ENCODE measurements around the gene PAM16. TPM values are rescaled to one million over a fixed set of nuclear protein-coding genes. Genes with fewer than 3 reads are reported as not detected.

PAM16 gene
- total RNA-seq, 1 donor from 2014 or later = 67.3 TPM

DNA sequence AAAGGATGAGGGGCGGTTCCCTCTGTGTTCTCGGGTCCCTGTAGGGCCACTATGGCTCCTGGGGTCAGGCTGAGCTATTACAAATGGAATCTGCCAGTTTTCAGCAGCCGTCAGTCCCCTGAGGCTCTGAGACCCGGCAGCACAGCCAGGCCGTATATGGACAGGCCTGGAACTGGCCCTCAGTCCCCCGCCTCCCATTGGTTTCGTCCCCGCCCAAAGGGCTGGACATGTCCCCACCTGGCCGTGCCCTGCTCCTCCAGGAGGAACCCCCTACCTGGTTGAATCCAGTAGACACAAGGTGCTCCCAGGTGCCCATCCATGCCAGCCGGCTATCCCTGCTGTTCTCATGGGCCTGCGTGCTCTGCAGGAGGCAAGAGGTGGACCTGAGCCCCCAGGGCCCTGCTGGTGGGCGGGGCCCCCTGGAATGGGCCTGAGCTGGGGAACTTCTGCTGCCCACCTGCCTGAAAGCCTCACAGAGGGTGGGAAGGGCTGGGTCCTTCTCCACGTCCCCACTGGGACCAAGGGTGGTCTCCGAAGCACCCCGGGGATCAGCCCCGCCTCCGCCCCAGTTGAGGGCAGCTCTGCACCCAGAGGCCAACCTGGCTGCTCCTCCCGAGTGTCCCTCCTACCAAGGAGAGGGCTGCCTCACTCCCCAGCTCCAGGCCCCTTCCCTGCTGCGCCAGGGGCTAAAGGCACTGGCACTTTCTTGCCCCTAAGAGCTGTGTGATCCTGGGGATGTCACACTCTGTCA lies 37.3 kb upstream of the PAM16 start:
- no peaks in the 10 kb centered on the region for H3K9me3 ChIP-seq (replicated peaks)
- peak; percentile 51 for DNase-seq
- intact Hi-C loops (cut with micrococcal nuclease) = no loop called here
- TF ChIP-seq, protein P1, sequence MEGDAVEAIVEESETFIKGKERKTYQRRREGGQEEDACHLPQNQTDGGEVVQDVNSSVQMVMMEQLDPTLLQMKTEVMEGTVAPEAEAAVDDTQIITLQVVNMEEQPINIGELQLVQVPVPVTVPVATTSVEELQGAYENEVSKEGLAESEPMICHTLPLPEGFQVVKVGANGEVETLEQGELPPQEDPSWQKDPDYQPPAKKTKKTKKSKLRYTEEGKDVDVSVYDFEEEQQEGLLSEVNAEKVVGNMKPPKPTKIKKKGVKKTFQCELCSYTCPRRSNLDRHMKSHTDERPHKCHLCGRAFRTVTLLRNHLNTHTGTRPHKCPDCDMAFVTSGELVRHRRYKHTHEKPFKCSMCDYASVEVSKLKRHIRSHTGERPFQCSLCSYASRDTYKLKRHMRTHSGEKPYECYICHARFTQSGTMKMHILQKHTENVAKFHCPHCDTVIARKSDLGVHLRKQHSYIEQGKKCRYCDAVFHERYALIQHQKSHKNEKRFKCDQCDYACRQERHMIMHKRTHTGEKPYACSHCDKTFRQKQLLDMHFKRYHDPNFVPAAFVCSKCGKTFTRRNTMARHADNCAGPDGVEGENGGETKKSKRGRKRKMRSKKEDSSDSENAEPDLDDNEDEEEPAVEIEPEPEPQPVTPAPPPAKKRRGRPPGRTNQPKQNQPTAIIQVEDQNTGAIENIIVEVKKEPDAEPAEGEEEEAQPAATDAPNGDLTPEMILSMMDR (IDR thresholded peaks at IDR 0.05; ENCODE audit: borderline replicate concordance) = no peak
- H3K27ac ChIP-seq (replicated peaks) = peak overlapping the region; percentile 84
- no peak overlapping the region for H3K4me3 ChIP-seq
- H3K27me3 ChIP-seq (ENCODE audit: low read depth) = no peaks in the 10 kb centered on the region
- peaks cover 6% of the 10 kb centered on the region for H3K36me3 ChIP-seq
- peaks cover 94% of the 10 kb centered on the region for H3K4me1 ChIP-seq

DNA sequence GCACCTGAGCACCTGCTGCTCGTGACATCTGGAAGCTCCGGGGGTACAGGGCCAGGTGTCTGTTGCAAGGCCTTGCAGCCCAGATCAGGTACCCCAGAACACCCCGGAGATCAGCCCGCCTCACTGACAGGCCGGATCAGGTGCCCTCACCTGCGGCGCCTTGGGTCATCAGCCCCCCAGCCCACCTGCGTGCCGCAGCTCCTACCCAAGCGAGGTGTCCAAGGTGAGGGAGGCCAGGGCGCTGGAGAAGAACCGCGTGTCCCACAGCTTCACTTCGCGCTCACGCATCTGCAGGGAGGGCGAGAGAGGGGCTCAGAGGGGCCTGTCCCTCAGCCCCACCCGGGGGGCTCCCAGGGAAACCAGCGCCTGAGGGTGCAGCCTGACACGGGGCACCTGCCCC lies 36.7 kb upstream of the PAM16 start:
- TF ChIP-seq, protein P1 (IDR thresholded peaks at IDR 0.05; ENCODE audit: borderline replicate concordance) = no peak
- H3K4me1 ChIP-seq = peaks cover 92% of the 10 kb centered on the region
- no peaks in the 10 kb centered on the region for H3K27me3 ChIP-seq (ENCODE audit: low read depth)
- H3K4me3 ChIP-seq = no peak overlapping the region
- intact Hi-C loops (cut with micrococcal nuclease) = no loop called here
- H3K9me3 ChIP-seq (replicated peaks) = no peaks in the 10 kb centered on the region
- DNase-seq = no peak
- peaks cover 9% of the 10 kb centered on the region for H3K36me3 ChIP-seq
- peak overlapping the region; percentile 84 for H3K27ac ChIP-seq (replicated peaks)

DNA sequence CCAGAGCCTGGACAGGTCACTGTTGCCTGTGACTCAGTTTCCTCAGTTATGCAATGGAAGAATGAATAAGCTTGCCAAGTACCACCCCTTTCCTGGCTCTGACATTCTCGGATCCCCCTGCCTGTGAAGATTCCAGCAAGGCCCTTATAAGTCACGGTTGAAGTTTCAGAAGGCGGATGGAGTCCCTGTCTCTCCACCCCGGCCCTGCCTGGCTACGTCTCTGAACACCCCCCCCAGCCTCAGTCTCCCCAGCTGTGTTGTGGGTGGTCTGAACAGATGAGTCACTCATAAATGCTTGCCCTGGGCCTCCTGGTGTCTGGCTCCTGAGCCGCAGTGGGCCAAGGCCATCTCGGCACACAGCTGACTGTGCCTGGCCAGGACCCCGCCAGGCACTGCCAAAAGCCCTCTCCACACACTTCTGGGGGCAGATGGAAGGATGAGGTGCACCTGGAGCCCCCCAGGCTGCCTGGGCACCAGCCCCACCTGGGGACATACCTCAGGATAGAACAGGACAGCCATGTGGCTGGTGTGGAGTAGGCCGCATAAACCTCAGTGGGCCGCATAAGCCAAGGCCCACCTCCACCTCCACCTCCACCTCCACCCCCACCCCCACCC lies 35.9 kb upstream of the PAM16 start:
- peak overlapping the region; percentile 57 for H3K27ac ChIP-seq (replicated peaks)
- intact Hi-C loops (cut with micrococcal nuclease) = no loop called here
- no peaks in the 10 kb centered on the region for H3K27me3 ChIP-seq (ENCODE audit: low read depth)
- H3K9me3 ChIP-seq (replicated peaks) = no peaks in the 10 kb centered on the region
- H3K4me3 ChIP-seq = no peak overlapping the region
- H3K4me1 ChIP-seq = peaks cover 92% of the 10 kb centered on the region
- DNase-seq = no peak
- TF ChIP-seq, protein P1 (IDR thresholded peaks at IDR 0.05; ENCODE audit: borderline replicate concordance) = no peak
- peaks cover 17% of the 10 kb centered on the region for H3K36me3 ChIP-seq

DNA sequence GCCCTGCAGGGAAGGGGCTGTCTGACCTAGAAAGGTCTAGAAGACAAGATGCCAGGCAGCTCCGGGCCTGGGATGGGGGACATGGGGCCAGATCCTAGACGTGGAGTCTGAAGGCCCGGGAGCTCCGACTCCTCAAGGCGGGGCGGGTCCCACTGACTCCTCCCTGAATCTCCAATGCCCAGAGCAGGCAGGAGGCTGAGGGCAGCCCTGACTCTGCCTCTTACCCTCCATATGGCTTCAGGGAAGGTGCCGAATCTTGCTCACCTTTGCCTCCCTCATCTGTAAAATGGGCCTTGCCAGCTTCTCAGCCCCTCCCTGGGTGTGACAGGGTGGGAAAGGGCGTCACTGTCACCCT lies 35.3 kb upstream of the PAM16 start:
- H3K27ac ChIP-seq (replicated peaks) = peak overlapping the region; percentile 57
- intact Hi-C loops (cut with micrococcal nuclease) = no loop called here
- peaks cover 86% of the 10 kb centered on the region for H3K4me1 ChIP-seq
- peaks cover 22% of the 10 kb centered on the region for H3K36me3 ChIP-seq
- H3K4me3 ChIP-seq = no peak overlapping the region
- no peak for DNase-seq
- no peaks in the 10 kb centered on the region for H3K9me3 ChIP-seq (replicated peaks)
- TF ChIP-seq, protein P1 (IDR thresholded peaks at IDR 0.05; ENCODE audit: borderline replicate concordance) = no peak
- no peaks in the 10 kb centered on the region for H3K27me3 ChIP-seq (ENCODE audit: low read depth)

DNA sequence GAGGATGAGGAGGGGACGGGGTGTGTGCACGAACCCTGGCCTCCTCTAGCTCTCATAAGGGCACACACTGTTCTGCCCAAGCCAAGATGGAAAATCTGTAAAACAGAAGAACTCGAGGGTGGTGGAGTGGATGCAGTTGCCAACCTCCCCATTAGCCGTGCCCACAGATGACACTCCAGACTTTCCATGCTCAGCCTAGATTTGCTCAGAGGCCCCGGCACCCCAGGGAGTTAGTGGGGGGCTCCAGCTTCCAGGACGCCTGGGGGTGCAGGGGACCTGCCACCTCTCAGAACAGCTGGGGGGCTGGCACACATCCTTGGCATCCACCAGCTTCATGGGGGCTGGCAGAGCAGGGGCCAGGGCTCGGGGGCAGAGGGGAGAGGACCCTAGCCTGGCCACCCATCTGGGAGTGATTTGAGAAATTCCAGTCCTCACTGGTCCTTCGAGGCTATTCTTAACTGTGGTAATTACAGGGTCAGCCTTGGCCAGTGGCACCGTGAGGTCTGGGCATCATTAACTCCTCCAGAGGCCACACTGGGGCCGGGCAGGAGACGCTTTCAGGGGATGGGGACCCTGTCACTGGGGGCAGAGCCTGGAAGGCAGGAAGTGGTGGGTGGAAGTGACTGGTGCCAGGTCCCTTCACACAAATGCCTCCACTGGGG lies 34.8 kb upstream of the PAM16 start:
- no peak for DNase-seq

More for the DNA sequence above, 34.8 kb upstream of the PAM16 start:
- Histone ChIP-seq H3K4me1 (peaks cover 86% of the 10 kb centered on the region), H3K9me3 (replicated peaks) (no peaks in the 10 kb centered on the region), H3K36me3 (peaks cover 27% of the 10 kb centered on the region), H3K27me3 (ENCODE audit: low read depth) (no peaks in the 10 kb centered on the region), H3K27ac (replicated peaks) (peak overlapping the region; percentile 57), H3K4me3 (no peak overlapping the region)
- intact Hi-C loops (cut with micrococcal nuclease) = no loop called here
- TF ChIP-seq, protein P1 (IDR thresholded peaks at IDR 0.05; ENCODE audit: borderline replicate concordance) = no peak

Measured in left ventricle myocardium inferior (tissue), 1 donor.